A549 (cell line): ENCODE results near the gene CRYM.

ENCODE experiments used
- CHD2 ChIP-seq: fragments of 150-350 bp; IDR thresholded peaks from 2 replicates; pipeline ENCODE4 v1.6.1; 2014; ENCODE audit warnings: low read length; ENCODE audit not compliant: partially characterized antibody
- ESRRA ChIP-seq: fragments of 150-350 bp; IDR thresholded peaks from 2 replicates; pipeline ENCODE4 v1.6.1; 2014; ENCODE audit warnings: mild to moderate bottlenecking, low read length, borderline replicate concordance
- HEYL ChIP-seq: fragments of 250-450 bp; sonication (Bioruptor Pico); IDR thresholded peaks from 2 replicates; pipeline ENCODE4 v1.8.0; 2021; ENCODE audit warnings: mild to moderate bottlenecking, moderate library complexity
- MYC ChIP-seq: IDR thresholded peaks from 2 replicates; pipeline ENCODE4 v1.6.1; 2012; ENCODE audit warnings: mild to moderate bottlenecking, inconsistent platforms, low read length, improper control_type of control experiment, borderline replicate concordance
- POLR2A ChIP-seq: IDR thresholded peaks from 2 replicates; pipeline ENCODE4 v1.6.1; 2012; ENCODE audit warnings: mild to moderate bottlenecking, low read length
- REST ChIP-seq: fragments of 200-600 bp; sonication (generic); IDR thresholded peaks from 2 replicates; pipeline ENCODE4 v1.6.1; 2016; ENCODE audit warnings: antibody characterized with exemption, mild to moderate bottlenecking, moderate library complexity

GRCh38 chr16:21326459-21326858 lies 48.4 kb upstream of the CRYM start:
- no peak for TF ChIP-seq CHD2
- no peak for TF ChIP-seq MYC
- TF ChIP-seq REST = no peak
- TF ChIP-seq HEYL = no peak
- no peak for TF ChIP-seq POLR2A
- no peak for TF ChIP-seq ESRRA
